NCI-H2171 treated with DMSO at 0.1 percent for 48 hours (cell line): ENCODE results near the gene MORF4L1.
"Not testable (repeated sequence)": the region's sequence is repeated elsewhere in the genome, so short reads cannot be mapped to it uniquely, and the experiment has no call there.

Experiments used
- DNase-seq: peaks from one replicate; lab custom pipeline; 2025; lab: John Stamatoyannopoulos, UW

The MORF4L1 gene

DNA sequence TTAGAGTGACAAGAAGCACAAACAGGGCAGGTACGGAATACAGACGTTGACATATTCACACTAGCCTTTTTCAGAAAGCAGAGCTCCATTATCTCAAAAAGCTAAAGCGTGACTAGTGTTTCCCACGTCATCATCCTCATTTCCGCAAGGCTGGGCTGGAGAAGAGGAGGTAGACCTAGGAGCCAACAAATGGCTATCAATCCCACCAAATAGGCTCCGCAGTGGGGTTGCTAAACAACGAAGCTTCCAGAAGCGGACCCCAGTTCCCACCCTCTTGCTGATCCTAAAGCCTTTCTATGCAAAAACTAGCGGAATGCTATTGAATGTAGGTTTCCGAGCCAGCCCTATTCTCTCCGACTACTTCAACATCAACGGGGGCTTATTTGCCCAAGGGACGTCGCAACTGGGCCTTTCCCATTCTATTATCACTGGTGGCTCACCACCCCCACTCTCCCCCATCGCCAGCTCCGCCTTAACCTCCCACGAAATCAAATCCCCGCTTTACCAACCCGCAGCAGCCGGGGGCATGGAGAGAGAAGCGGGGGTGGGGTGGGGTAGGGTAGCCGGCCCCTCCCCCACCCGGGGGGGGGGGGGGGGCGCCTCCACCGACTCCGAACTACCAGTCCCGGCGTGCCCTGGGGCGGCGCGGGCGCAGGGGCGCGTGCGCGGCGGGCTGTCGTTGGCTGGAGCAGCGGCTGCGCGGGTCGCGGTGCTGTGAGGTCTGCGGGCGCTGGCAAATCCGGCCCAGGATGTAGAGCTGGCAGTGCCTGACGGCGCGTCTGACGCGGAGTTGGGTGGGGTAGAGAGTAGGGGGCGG lies at the start of gene MORF4L1:
TSS of gene MORF4L1 (plus strand) at position 736 of the 817 bp plus-strand sequence. CDS start 128 bp downstream, outside the sequence.
- DNase-seq: peak; percentile 96

- DNase-seq: no peak
These were observed 43.8 kb upstream of the MORF4L1 start for GRCh38 chr15:78828920-78829319.

DNA sequence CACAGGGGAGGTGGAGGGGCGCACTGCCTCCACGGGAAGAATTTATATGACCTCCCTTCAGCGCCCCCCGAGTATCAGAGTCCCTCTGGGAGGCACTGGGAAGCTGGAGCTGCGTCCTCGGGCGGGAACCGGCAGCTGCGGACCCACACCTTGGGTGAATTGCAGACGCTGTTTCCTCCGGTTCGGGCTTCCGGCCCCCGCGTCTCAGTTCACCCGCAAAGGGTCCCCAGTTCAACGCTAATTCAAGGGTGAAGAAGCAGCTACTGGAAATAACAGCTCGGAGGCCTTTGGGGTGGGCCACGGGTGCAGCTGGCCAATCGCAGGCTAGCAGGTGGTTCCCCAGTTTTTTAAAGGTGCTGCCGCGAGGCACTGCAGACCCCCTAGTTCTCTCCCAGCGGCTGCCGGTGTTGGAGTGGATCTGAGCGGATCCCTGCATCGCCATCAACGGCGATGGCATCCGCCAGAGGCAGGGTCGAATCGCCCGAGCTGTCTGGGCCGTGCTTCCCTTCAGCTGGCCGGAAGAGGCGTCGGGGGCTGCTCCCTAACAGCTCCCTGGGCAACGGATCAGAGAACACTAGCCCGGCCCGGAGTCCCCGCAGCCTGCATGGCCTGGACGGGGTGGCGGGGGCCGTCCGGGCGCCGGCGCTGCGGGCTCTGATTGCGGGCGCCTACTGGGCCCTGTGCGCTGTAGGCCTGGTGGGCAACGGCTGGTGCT lies 42.0 kb upstream of the MORF4L1 start:
- DNase-seq: no peak

DNA sequence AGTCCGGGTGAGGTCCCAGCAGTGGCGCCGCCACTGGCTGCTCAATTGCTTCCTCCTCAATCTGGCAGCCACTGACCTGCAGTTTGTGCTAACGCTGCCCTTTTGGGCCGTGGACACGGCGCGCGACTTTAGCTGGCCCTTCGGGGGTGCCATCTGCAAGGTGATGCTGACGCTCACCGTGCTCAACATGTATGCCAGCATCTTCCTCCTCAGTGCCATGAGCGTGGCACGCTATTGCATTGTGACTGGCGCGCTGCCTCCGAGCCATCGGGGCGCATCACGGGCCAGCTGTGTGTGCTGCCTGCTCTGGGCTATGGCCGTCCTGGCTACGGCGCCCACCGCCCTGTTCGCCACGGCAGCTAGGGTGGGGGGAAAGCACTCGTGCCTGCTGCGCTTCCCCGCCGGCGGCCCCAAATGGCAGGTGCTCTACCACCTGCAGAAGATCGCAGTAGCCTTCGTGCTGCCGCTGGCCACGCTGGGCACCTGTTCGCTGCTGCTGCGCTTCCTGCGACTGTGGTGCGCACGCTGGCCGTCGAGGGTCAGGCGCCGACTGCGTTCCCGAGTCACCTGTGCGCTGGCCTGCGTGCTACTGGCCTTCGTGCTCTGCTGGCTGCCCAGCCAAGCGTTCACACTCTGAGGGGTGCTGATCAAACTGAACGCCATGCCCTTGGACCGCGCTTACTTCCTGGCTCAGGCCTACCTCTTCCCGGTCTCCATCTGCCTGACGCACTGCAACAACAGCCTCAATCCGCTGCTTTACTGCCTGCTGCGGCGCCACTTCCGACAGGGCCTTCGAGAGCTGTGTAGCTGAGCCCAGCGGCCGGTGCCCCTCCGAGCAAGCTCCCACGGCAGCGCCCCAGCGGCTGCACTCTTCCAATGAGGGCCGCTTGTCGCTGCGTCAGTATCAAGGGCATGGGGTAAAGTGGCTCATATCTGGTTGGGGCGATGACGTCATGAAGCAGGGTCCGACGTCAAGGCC lies 41.2 kb upstream of the MORF4L1 start:
- DNase-seq: no peak

DNA sequence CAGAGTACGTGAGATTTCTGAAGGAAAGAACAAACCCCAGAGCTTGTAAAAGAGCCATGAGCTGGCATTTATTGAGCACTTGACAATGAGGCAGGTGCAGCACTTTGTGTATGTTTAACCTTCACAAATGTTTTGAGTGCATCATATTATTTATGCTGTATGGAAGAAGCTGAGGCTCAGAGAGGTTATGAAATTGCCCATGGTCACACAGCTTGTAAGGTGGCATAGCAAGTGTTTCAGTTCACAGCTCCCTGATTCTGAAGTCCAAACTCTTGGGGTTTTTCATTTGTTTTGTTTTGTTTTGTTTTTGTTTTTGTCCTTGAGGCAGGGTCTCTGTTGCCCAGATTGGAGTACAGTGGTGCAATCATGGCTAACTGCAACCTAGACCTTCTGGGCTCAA lies 36.4 kb upstream of the MORF4L1 start:
- no peak for DNase-seq

DNA sequence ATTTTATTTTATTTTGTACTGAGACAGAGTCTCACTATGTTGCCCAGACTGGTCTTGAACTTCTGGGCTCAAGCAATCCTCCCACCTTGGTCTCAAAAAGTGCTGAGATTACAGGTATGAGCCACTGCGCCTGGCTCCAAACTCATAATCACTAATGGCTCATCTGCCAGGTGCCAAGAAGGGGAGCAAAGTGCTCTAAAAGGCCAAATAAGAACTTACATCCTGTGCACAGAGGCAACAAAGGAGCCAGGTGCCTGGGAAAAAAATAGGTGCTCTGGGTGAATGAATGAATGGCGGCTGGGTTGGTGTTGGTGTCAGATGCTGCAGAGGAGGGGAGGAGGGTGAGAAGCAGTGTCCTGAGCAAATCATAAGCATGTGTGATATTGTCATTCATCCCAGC lies 35.6 kb upstream of the MORF4L1 start:
- no peak for DNase-seq

- DNase-seq: no peak
These were observed 35.1 kb upstream of the MORF4L1 start for GRCh38 chr15:78837543-78837942.

DNA sequence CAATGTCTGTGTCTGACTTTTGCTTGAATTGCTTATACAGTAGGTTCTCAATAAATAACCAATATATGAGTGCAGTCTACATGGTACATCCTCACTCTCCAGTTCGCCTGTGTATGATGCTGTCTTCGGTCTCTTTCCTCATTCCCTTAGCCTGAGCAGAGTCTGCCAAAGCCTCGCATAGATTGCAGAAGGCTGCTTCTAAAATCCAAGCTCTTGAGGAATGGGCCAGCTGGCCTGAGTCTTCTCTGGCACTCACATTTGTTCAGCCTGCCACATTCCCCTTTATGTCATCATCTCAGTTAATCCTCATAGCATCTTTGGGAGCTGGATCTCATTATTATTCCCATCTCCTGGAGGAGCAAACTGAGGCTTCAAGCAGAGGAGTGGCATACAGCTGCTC lies 34.2 kb upstream of the MORF4L1 start:
- no peak for DNase-seq

- DNase-seq: not testable (repeated sequence)
These were observed 33.5 kb upstream of the MORF4L1 start for GRCh38 chr15:78839151-78839550.

DNA sequence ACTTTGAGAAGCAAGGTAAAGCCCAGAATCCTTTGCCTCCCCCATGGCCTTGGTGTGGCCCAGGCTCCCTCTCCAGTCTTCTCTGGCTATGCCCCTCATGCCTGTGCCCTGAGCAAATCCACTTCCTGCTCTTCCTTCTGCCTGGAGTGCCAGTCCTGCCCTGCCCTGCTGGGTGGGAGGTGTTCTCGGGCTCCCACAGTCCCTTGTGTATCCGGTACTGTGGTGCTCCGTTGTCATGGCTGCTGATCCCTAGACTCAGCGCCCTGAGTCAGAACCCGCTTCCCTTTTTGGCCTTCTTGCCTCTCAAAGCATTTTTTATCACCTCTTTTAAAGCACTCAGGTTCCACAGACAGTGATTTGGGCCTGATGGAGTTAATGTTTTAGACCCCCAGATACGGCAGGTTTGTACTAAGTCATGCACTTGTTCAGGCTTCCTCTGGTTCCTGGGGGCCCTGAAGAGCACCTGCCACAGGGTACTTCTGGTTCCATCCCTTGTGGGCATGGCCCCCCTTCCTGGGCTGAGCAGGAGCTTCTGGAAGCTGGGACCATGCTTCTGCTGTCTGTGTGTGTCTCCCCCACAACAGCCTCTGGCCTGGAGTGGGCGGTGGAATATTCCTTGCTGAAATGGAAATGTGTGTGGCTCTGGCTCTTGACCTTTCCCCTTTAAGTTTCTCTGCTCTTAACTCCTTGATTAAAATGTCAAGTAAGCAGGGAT lies 31.9 kb upstream of the MORF4L1 start:
- no peak for DNase-seq

- DNase-seq: no peak
These were observed 31.3 kb upstream of the MORF4L1 start for GRCh38 chr15:78841376-78841706.

DNA sequence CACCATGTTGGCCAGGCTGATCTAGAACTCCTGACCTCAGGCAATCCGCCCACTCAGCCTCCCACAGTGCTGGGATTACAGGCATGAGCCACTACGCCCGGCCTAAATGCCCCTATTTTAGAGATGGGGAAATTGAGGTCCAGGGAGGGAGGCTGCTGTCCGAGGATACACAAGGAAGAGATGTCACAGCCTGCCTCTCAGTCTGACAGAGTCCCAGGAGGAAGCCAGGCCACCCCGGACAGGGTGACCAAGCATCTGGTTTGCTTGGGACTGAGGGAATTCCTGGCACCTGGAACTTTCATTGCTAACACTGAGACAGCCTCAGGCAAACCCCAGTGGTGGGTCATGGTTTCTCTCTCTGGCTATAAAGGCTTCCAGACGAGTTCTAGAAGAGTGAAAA lies 30.8 kb upstream of the MORF4L1 start:
- DNase-seq: no peak

DNA sequence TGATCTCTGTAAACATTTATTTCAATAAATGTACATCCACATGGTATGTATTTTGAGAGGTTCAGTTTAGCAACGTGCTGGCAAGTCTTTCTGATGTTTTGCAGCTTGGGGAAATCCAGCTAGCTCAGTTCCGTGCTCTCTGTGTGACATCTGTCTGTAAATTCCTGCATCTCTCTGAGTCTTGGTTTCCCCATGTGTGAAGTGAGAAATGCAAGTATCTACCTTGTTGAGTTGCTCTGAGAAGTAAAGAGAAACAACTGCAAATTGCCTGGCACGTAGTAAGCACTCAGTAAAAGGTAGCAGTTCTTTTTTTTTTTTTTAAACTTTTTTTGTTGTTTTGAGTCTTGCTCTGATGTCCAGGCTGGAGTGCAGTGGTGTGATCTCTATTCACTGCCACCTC lies 30.2 kb upstream of the MORF4L1 start:
- DNase-seq: no peak

DNA sequence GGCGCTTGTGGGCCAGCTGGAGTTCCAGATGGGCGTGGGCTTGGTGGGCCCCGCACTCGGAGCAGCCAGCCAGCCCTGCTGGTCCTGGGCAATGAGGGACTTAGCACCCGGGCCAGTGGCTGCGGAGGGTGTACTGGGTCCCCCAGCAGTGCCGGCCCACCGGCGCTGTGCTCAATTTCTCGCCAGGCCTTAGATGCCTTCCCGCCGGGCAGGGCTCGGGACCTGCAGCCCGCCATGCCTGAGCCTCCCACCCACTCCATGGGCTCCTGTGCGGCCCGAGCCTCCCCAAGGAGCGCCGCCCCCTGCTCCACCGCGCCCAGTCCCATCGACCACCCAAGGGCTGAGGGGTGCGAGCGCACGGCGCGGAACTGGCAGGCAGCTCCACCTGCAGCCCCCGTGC lies 25.8 kb upstream of the MORF4L1 start:
- not testable (repeated sequence) for DNase-seq

DNA sequence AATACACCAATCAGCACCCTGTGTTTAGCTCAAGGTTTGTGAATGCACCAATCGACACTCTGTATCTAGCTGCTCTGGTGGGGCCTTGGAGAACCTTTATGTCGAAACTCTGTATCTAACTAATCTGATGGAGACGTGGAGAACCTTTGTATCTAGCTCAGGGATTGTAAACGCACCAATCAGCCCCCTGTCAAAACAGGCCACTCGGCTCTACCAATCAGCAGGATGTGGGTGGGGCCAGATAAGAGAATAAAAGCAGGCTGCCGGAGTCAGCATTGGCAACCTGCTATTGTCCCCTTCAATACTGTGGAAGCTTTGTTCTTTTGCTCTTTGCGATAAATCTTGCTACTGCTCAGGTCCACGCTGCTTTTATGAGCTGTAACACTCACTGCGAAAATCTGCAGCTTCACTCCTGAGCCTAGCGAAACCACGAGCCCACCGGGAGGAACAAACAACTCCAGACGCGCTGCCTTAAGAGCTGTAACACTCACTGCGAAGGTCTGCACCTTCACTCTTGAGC lies 25.2 kb upstream of the MORF4L1 start:
- not testable (repeated sequence) for DNase-seq

- no peak for DNase-seq
These were observed 22.3 kb upstream of the MORF4L1 start for GRCh38 chr15:78850352-78850751.

DNA sequence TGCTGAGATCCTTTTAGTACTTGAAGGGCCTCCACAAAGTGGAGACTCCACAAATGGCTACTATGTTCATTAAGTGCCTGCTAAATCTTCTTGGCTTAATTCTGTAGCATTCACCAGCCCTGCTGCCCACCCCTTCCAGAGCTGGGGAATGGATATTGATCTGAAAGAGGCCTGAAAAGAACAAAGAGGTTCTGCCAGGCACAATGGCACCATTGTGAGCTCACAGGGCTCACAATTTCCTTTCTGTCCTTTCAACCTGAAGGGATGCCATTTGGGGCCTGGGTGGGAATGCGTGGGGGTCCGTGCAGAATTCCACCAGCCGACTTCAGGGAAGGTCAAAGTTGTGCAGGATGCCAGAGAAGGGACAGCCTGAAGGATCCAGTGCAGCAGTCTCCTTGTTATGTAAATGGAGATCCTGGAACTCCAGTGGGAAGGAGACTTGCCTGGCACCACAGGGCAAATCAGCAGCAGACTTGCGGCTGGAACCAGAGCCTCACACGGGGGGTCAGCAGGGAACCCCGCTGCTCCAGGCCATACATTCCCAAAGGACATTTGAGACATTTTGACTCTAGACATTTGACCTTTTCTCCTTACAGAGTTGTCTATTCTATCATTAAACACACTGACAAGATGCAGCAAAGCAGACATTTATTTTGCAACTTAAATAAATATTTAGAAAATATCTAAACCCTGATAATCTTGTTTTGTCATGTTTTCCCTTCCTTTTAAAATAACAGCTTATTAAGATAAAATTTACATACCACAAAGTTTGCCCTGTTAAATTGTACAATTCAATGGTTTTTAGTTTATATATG lies 21.5 kb upstream of the MORF4L1 start:
- DNase-seq: no peak

DNA sequence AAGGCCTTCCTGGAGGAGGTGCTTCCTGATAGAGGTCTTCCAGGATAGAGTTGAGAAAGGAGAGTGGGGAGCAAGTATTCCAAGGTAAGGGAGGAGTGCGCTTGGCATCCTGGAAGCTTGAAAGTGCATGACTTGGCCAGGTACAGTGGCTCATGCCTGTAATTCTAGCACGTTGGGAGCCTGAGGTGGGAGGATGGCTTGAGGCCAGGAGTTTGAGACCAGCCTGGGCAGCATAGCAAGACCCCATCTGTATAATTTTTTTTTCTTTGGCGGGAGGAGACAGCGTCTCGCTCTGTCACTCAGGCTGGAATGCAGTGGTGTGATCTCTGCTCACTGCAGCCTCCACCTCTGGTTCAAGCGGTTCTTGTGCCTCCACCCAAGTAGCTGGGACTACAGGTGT lies 19.2 kb upstream of the MORF4L1 start:
- DNase-seq: no peak

GRCh38 chr15:78854833-78855372 lies 17.8 kb upstream of the MORF4L1 start:
- DNase-seq: no peak

DNA sequence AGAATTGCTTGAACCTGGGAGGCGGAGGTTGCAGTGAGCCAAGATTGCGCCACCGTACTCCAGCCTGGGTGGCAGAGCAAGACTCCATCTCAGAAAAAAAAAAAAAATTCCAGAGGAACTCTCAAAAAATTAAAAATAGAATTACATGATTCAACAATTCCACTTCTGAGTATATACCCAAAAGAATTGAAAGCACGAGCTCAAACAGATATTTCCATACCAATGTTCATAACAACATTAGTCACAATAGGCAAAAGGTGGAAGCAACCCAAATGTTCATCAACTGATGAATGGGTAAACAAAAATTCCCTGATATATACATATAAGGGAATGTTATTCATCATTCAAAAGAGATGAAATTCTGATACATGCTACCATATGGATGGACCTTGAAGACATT lies 16.9 kb upstream of the MORF4L1 start:
- no peak for DNase-seq
